ENCODE measurements around the gene EXPH5. TPM values are rescaled to one million over a fixed set of nuclear protein-coding genes. Genes with fewer than 3 reads are reported as not detected.
A peak's percentile ranks its signal among the peaks of the same experiment; 100 is the strongest.

Gene EXPH5
- polyA plus RNA-seq, 2 donors, result 3.4 to 7.4 TPM

- no peaks in the 10 kb centered on the region for H3K27me3 ChIP-seq (ENCODE audit: control insufficient read depth in 1 of 2, insufficient read depth in 2 of 2, low read length in 2 of 2)
- no peaks in the 10 kb centered on the region for H3K4me1 ChIP-seq (ENCODE audit: control insufficient read depth in 2 of 2, insufficient read depth in 2 of 2, low read length in 1 of 2)
- no peaks in the 10 kb centered on the region for H3K36me3 ChIP-seq (ENCODE audit: control insufficient read depth in 2 of 2, insufficient read depth in 2 of 2, low read length in 1 of 2)
- H3K4me3 ChIP-seq (ENCODE audit: low read depth in 1 of 2, low read length in 2 of 2), result peak overlapping the region; percentile 19 to 51
- H3K27ac ChIP-seq (ENCODE audit: low read depth in 2 of 2, low read length in 1 of 2), result peak overlapping the region; percentile 77 to 87
- H3K9me3 ChIP-seq (ENCODE audit: control insufficient read depth in 2 of 2, insufficient read depth in 1 of 2, low read depth in 1 of 2, low read length in 1 of 2), result no peaks in the 10 kb centered on the region
- 31 to 39% methylated on average over 8 of the region's 8 CpGs for WGBS, 2 donors
These were observed 55.5 kb downstream of the EXPH5 start for GRCh38 chr11:108538022-108538424.

GRCh38 chr11:108536783-108537182, 56.8 kb downstream of the EXPH5 start:
- Histone ChIP-seq H3K27ac (ENCODE audit: low read depth in 2 of 2, low read length in 1 of 2) (no peak overlapping the region), H3K27me3 (ENCODE audit: control insufficient read depth in 1 of 2, insufficient read depth in 2 of 2, low read length in 2 of 2) (no peaks in the 10 kb centered on the region), H3K36me3 (ENCODE audit: control insufficient read depth in 2 of 2, insufficient read depth in 2 of 2, low read length in 1 of 2) (peaks cover 0 to 2% of the 10 kb centered on the region in 2 donors), H3K4me1 (ENCODE audit: control insufficient read depth in 2 of 2, insufficient read depth in 2 of 2, low read length in 1 of 2) (no peaks in the 10 kb centered on the region), H3K9me3 (ENCODE audit: control insufficient read depth in 2 of 2, insufficient read depth in 1 of 2, low read depth in 1 of 2, low read length in 1 of 2) (no peaks in the 10 kb centered on the region), H3K4me3 (ENCODE audit: low read depth in 1 of 2, low read length in 2 of 2) (peak overlapping the region in 1 of 2 donors; percentile 40)
- WGBS, 2 donors, result 53 to 64% methylated on average over 5 of the region's 5 CpGs

- 65 to 74% methylated on average over 6 of the region's 6 CpGs for WGBS, 2 donors
- peak overlapping the region in 1 of 2 donors; percentile 29 for H3K27ac ChIP-seq (ENCODE audit: low read depth in 2 of 2, low read length in 1 of 2)
These were observed 58.1 kb downstream of the EXPH5 start for GRCh38 chr11:108535384-108535955.

GRCh38 chr11:108534274-108534882, 59.2 kb downstream of the EXPH5 start:
- peaks cover 0 to 10% of the 10 kb centered on the region in 2 donors for H3K36me3 ChIP-seq (ENCODE audit: control insufficient read depth in 2 of 2, insufficient read depth in 2 of 2, low read length in 1 of 2)
- WGBS, 2 donors, result 46 to 61% methylated on average over 2 of the region's 2 CpGs
- H3K27me3 ChIP-seq (ENCODE audit: control insufficient read depth in 1 of 2, insufficient read depth in 2 of 2, low read length in 2 of 2), result no peaks in the 10 kb centered on the region
- H3K9me3 ChIP-seq (ENCODE audit: control insufficient read depth in 2 of 2, insufficient read depth in 1 of 2, low read depth in 1 of 2, low read length in 1 of 2), result no peaks in the 10 kb centered on the region
- peak overlapping the region in 1 of 2 donors; percentile 70 for H3K27ac ChIP-seq (ENCODE audit: low read depth in 2 of 2, low read length in 1 of 2)
- H3K4me3 ChIP-seq (ENCODE audit: low read depth in 1 of 2, low read length in 2 of 2), result no peak overlapping the region
- H3K4me1 ChIP-seq (ENCODE audit: control insufficient read depth in 2 of 2, insufficient read depth in 2 of 2, low read length in 1 of 2), result no peaks in the 10 kb centered on the region

More at GRCh38 chr11:108535384-108535955, 58.1 kb downstream of the EXPH5 start:
- no peaks in the 10 kb centered on the region for H3K27me3 ChIP-seq (ENCODE audit: control insufficient read depth in 1 of 2, insufficient read depth in 2 of 2, low read length in 2 of 2)
- H3K36me3 ChIP-seq (ENCODE audit: control insufficient read depth in 2 of 2, insufficient read depth in 2 of 2, low read length in 1 of 2), result peaks cover 0 to 7% of the 10 kb centered on the region in 2 donors
- H3K9me3 ChIP-seq (ENCODE audit: control insufficient read depth in 2 of 2, insufficient read depth in 1 of 2, low read depth in 1 of 2, low read length in 1 of 2), result no peaks in the 10 kb centered on the region
- H3K4me3 ChIP-seq (ENCODE audit: low read depth in 1 of 2, low read length in 2 of 2), result peak overlapping the region in 1 of 2 donors; percentile 23
- no peaks in the 10 kb centered on the region for H3K4me1 ChIP-seq (ENCODE audit: control insufficient read depth in 2 of 2, insufficient read depth in 2 of 2, low read length in 1 of 2)

- Histone ChIP-seq H3K9me3 (ENCODE audit: control insufficient read depth in 2 of 2, insufficient read depth in 1 of 2, low read depth in 1 of 2, low read length in 1 of 2) (no peaks in the 10 kb centered on the region), H3K27ac (ENCODE audit: low read depth in 2 of 2, low read length in 1 of 2) (no peak overlapping the region), H3K36me3 (ENCODE audit: control insufficient read depth in 2 of 2, insufficient read depth in 2 of 2, low read length in 1 of 2) (peaks cover 0 to 12% of the 10 kb centered on the region in 2 donors), H3K4me1 (ENCODE audit: control insufficient read depth in 2 of 2, insufficient read depth in 2 of 2, low read length in 1 of 2) (no peaks in the 10 kb centered on the region), H3K4me3 (ENCODE audit: low read depth in 1 of 2, low read length in 2 of 2) (no peak overlapping the region), H3K27me3 (ENCODE audit: control insufficient read depth in 1 of 2, insufficient read depth in 2 of 2, low read length in 2 of 2) (no peaks in the 10 kb centered on the region)
- 92 to 93% methylated on average over 5 of the region's 5 CpGs for WGBS, 2 donors
These were observed 63.1 kb downstream of the EXPH5 start for GRCh38 chr11:108530426-108530825.

- H3K4me3 ChIP-seq (ENCODE audit: low read depth in 1 of 2, low read length in 2 of 2), result no peak overlapping the region
- H3K9me3 ChIP-seq (ENCODE audit: control insufficient read depth in 2 of 2, insufficient read depth in 1 of 2, low read depth in 1 of 2, low read length in 1 of 2), result no peaks in the 10 kb centered on the region
- H3K36me3 ChIP-seq (ENCODE audit: control insufficient read depth in 2 of 2, insufficient read depth in 2 of 2, low read length in 1 of 2), result peaks cover 0 to 10% of the 10 kb centered on the region in 2 donors
- WGBS, 2 donors, result 84 to 90% methylated on average over 6 of the region's 6 CpGs
- H3K4me1 ChIP-seq (ENCODE audit: control insufficient read depth in 2 of 2, insufficient read depth in 2 of 2, low read length in 1 of 2), result peaks cover 2 to 3% of the 10 kb centered on the region in 2 donors
- H3K27ac ChIP-seq (ENCODE audit: low read depth in 2 of 2, low read length in 1 of 2), result no peak overlapping the region
- H3K27me3 ChIP-seq (ENCODE audit: control insufficient read depth in 1 of 2, insufficient read depth in 2 of 2, low read length in 2 of 2), result no peaks in the 10 kb centered on the region
These were observed 66.2 kb downstream of the EXPH5 start for GRCh38 chr11:108527382-108527781.

- H3K27ac ChIP-seq (ENCODE audit: low read depth in 2 of 2, low read length in 1 of 2), result peak overlapping the region in 1 of 2 donors; percentile 64
- peaks cover 0 to 2% of the 10 kb centered on the region in 2 donors for H3K36me3 ChIP-seq (ENCODE audit: control insufficient read depth in 2 of 2, insufficient read depth in 2 of 2, low read length in 1 of 2)
- H3K27me3 ChIP-seq (ENCODE audit: control insufficient read depth in 1 of 2, insufficient read depth in 2 of 2, low read length in 2 of 2), result no peaks in the 10 kb centered on the region
- H3K9me3 ChIP-seq (ENCODE audit: control insufficient read depth in 2 of 2, insufficient read depth in 1 of 2, low read depth in 1 of 2, low read length in 1 of 2), result no peaks in the 10 kb centered on the region
- H3K4me3 ChIP-seq (ENCODE audit: low read depth in 1 of 2, low read length in 2 of 2), result no peak overlapping the region
- H3K4me1 ChIP-seq (ENCODE audit: control insufficient read depth in 2 of 2, insufficient read depth in 2 of 2, low read length in 1 of 2), result peaks cover 2 to 3% of the 10 kb centered on the region in 2 donors
- WGBS, 2 donors, result 83 to 99% methylated on average over 1 of the region's 1 CpG
These were observed 68.4 kb downstream of the EXPH5 start for GRCh38 chr11:108525161-108525560.

- H3K27ac ChIP-seq (ENCODE audit: low read depth in 2 of 2, low read length in 1 of 2), result peak overlapping the region in 1 of 2 donors; percentile 64
- H3K27me3 ChIP-seq (ENCODE audit: control insufficient read depth in 1 of 2, insufficient read depth in 2 of 2, low read length in 2 of 2), result no peaks in the 10 kb centered on the region
- peaks cover 0 to 2% of the 10 kb centered on the region in 2 donors for H3K36me3 ChIP-seq (ENCODE audit: control insufficient read depth in 2 of 2, insufficient read depth in 2 of 2, low read length in 1 of 2)
- peaks cover 2 to 3% of the 10 kb centered on the region in 2 donors for H3K4me1 ChIP-seq (ENCODE audit: control insufficient read depth in 2 of 2, insufficient read depth in 2 of 2, low read length in 1 of 2)
- no peak overlapping the region for H3K4me3 ChIP-seq (ENCODE audit: low read depth in 1 of 2, low read length in 2 of 2)
- no peaks in the 10 kb centered on the region for H3K9me3 ChIP-seq (ENCODE audit: control insufficient read depth in 2 of 2, insufficient read depth in 1 of 2, low read depth in 1 of 2, low read length in 1 of 2)
These were observed 69.1 kb downstream of the EXPH5 start for GRCh38 chr11:108524422-108524821.

- Histone ChIP-seq H3K4me3 (ENCODE audit: low read depth in 1 of 2, low read length in 2 of 2) (no peak overlapping the region), H3K4me1 (ENCODE audit: control insufficient read depth in 2 of 2, insufficient read depth in 2 of 2, low read length in 1 of 2) (peaks cover 2 to 3% of the 10 kb centered on the region in 2 donors), H3K27ac (ENCODE audit: low read depth in 2 of 2, low read length in 1 of 2) (peak overlapping the region; percentile 34 to 67), H3K27me3 (ENCODE audit: control insufficient read depth in 1 of 2, insufficient read depth in 2 of 2, low read length in 2 of 2) (no peaks in the 10 kb centered on the region), H3K36me3 (ENCODE audit: control insufficient read depth in 2 of 2, insufficient read depth in 2 of 2, low read length in 1 of 2) (peaks cover 0 to 2% of the 10 kb centered on the region in 2 donors), H3K9me3 (ENCODE audit: control insufficient read depth in 2 of 2, insufficient read depth in 1 of 2, low read depth in 1 of 2, low read length in 1 of 2) (no peaks in the 10 kb centered on the region)
- WGBS, 2 donors, result 55 to 56% methylated on average over 1 of the region's 1 CpG
These were observed 71.2 kb downstream of the EXPH5 start for GRCh38 chr11:108522318-108522717.

GRCh38 chr11:108518581-108518980, 75.0 kb downstream of the EXPH5 start:
- peaks cover 0 to 3% of the 10 kb centered on the region in 2 donors for H3K36me3 ChIP-seq (ENCODE audit: control insufficient read depth in 2 of 2, insufficient read depth in 2 of 2, low read length in 1 of 2)
- no peak overlapping the region for H3K4me3 ChIP-seq (ENCODE audit: low read depth in 1 of 2, low read length in 2 of 2)
- H3K4me1 ChIP-seq (ENCODE audit: control insufficient read depth in 2 of 2, insufficient read depth in 2 of 2, low read length in 1 of 2), result peaks cover 0 to 3% of the 10 kb centered on the region in 2 donors
- H3K9me3 ChIP-seq (ENCODE audit: control insufficient read depth in 2 of 2, insufficient read depth in 1 of 2, low read depth in 1 of 2, low read length in 1 of 2), result no peaks in the 10 kb centered on the region
- WGBS, 2 donors, result 74 to 76% methylated on average over 10 of the region's 10 CpGs
- H3K27me3 ChIP-seq (ENCODE audit: control insufficient read depth in 1 of 2, insufficient read depth in 2 of 2, low read length in 2 of 2), result no peaks in the 10 kb centered on the region
- H3K27ac ChIP-seq (ENCODE audit: low read depth in 2 of 2, low read length in 1 of 2), result no peak overlapping the region

Data from esophagus (tissue), 2 donors.